Tibial artery (tissue), 4 donors: ENCODE data around the gene GPR34.

Source experiments
- DNase-seq, 2 donors: peaks; one replicate each; pipeline ENCODE4 v3.0.0-alpha.2; 2019
- H3K27ac ChIP-seq, 2 donors: fragments of 200-600 bp; sonication (generic) in 1 of 2; 1 replicate in 1 of 2; 2 replicates in 1 of 2; pipeline ENCODE4 v1.5.1; 2018 to 2019; ENCODE audit warnings: mild to moderate bottlenecking in 1 of 2
- H3K27me3 ChIP-seq, 2 donors: fragments of 200-600 bp; sonication (generic) in 1 of 2; one replicate each; pipeline versions ENCODE4 v1.5.1 to v1.6.0; 2016 to 2019
- H3K36me3 ChIP-seq, 3 donors: fragments of 200-600 bp; sonication (generic) in 2 of 3; one replicate each; pipeline ENCODE4 v1.5.1; 2016 to 2019; ENCODE audit warnings: mild to moderate bottlenecking in 2 of 3
- H3K4me1 ChIP-seq, 4 donors: fragments of 200-600 bp; sonication (generic) in 2 of 4; 1 replicate in 3 of 4; 2 replicates in 1 of 4; pipeline ENCODE4 v1.5.1; 2016 to 2019
- H3K4me3 ChIP-seq, 2 donors: fragments of 200-600 bp; sonication (generic) in 1 of 2; 1 replicate in 1 of 2; 2 replicates in 1 of 2; pipeline ENCODE4 v1.5.1; 2018 to 2019; ENCODE audit warnings: mild to moderate bottlenecking in 2 of 2
- H3K9me3 ChIP-seq, 3 donors: fragments of 200-600 bp; sonication (generic) in 1 of 3; one replicate each; pipeline ENCODE4 v1.5.1; 2016 to 2019
- intact Hi-C: fragments of 100-400 bp; cut with DNase I; formaldehyde crosslinking; loops from one replicate; pipeline ENCODE4 v1.15.0; 2023; ENCODE audit warnings: low total_unique reads
- TF ChIP-seq, protein P1 (sequence below), 2 experiments: fragments of 200-600 bp in 1 of 2; fragments of 450-650 bp in 1 of 2; IDR thresholded peaks; one replicate each; pipeline ENCODE4 v1.5.1; 2017 to 2019; ENCODE audit warnings: antibody characterized with exemption in 2 of 2, mild to moderate bottlenecking in 1 of 2, moderate library complexity in 1 of 2

GPR34 gene

GRCh38 chrX:41739871-41740270 lies 51.1 kb downstream of the GPR34 start:
- TF ChIP-seq, protein P1, sequence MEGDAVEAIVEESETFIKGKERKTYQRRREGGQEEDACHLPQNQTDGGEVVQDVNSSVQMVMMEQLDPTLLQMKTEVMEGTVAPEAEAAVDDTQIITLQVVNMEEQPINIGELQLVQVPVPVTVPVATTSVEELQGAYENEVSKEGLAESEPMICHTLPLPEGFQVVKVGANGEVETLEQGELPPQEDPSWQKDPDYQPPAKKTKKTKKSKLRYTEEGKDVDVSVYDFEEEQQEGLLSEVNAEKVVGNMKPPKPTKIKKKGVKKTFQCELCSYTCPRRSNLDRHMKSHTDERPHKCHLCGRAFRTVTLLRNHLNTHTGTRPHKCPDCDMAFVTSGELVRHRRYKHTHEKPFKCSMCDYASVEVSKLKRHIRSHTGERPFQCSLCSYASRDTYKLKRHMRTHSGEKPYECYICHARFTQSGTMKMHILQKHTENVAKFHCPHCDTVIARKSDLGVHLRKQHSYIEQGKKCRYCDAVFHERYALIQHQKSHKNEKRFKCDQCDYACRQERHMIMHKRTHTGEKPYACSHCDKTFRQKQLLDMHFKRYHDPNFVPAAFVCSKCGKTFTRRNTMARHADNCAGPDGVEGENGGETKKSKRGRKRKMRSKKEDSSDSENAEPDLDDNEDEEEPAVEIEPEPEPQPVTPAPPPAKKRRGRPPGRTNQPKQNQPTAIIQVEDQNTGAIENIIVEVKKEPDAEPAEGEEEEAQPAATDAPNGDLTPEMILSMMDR (IDR thresholded peaks at IDR 0.05): no peak
- intact Hi-C loops: no loop called here
- no peaks in the 10 kb centered on the region for H3K4me1 ChIP-seq
- no peaks in the 10 kb centered on the region for H3K9me3 ChIP-seq
- no peak overlapping the region for H3K4me3 ChIP-seq
- no peak for DNase-seq
- no peaks in the 10 kb centered on the region for H3K27me3 ChIP-seq
- H3K27ac ChIP-seq: no peak overlapping the region
- no peaks in the 10 kb centered on the region for H3K36me3 ChIP-seq
